Endothelial cell of umbilical vein (primary cell): ENCODE data around the gene ID2. TPM values are rescaled to one million over a fixed set of nuclear protein-coding genes. Genes with fewer than 3 reads are reported as not detected.

ENCODE experiments used
- BruUV-seq: library from RNA; stranded (reverse); fragments of 400-500 nt; replicated peaks from 2 replicates; lab custom pipeline; 2021; lab: Mats Ljungman, UMichigan
- CTCF ChIA-PET: fragments of 300-600, 350-600 bp; sonication (Branson Sonifier 250); formaldehyde crosslinking; loops from one replicate; lab custom pipeline; 2021; ENCODE audit warnings: antibody characterized with exemption, inconsistent platforms; lab: Charles Lee
- POLR2A ChIA-PET: fragments of 300-600, 350-600 bp; sonication (Branson Sonifier 250); formaldehyde crosslinking; loops from one replicate; lab custom pipeline; 2021; ENCODE audit warnings: antibody characterized with exemption, inconsistent platforms; lab: Charles Lee
- DNase-seq: peaks from one replicate; pipeline ENCODE4 v3.0.0-alpha.2; 2011; ENCODE audit warnings: low read depth, low spot score
- FAIRE-seq: peaks from 2 replicates; lab custom pipeline; 2011; peaks lifted over from hg19 to GRCh38; lab: Jason Lieb, UNC
- H2AFZ ChIP-seq: 2 replicates; pipeline ENCODE4 v1.6.0; 2012; ENCODE audit warnings: low read depth, low read length, control low read depth, inconsistent platforms
- H3K27ac ChIP-seq: 2 replicates; pipeline ENCODE4 v1.5.1; 2011; ENCODE audit warnings: low read depth, mild to moderate bottlenecking, control low read depth, low read length, moderate library complexity; ENCODE audit not compliant: insufficient read depth
- H3K27me3 ChIP-seq, 2 experiments: 2 replicates each; pipeline versions ENCODE4 v1.6.0 to v1.6.1; 2011; ENCODE audit warnings: low read length in 2 of 2, mixed read lengths in 1 of 2; ENCODE audit not compliant: control insufficient read depth in 2 of 2, insufficient read depth in 2 of 2
- H3K36me3 ChIP-seq, 2 experiments: 2 replicates in 1 of 2; 3 replicates in 1 of 2; pipeline ENCODE4 v1.5.1; 2011; ENCODE audit warnings: low read length in 2 of 2, mild to moderate bottlenecking in 1 of 2, moderate library complexity in 1 of 2; ENCODE audit not compliant: control insufficient read depth in 2 of 2, insufficient read depth in 2 of 2; ENCODE audit errors: extremely low read depth in 1 of 2
- H3K4me1 ChIP-seq: 3 replicates; pipeline ENCODE4 v1.5.1; 2011; ENCODE audit warnings: mild to moderate bottlenecking, low read length; ENCODE audit not compliant: control insufficient read depth, insufficient read depth; ENCODE audit errors: extremely low read depth
- H3K4me2 ChIP-seq: 2 replicates; pipeline ENCODE4 v1.6.1; 2011; ENCODE audit warnings: low read length, control low read depth, mixed read lengths; ENCODE audit not compliant: insufficient read depth
- H3K4me3 ChIP-seq, 3 experiments: fragments of 200-600 bp in 1 of 3; sonication (generic), shearing (Covaris generic) in 1 of 3; replicated peaks in 1 of 3; 2 replicates each; pipeline ENCODE4 v1.5.1; 2011 to 2016; ENCODE audit warnings: control low read depth in 3 of 3, low read length in 3 of 3, mild to moderate bottlenecking in 2 of 3, inconsistent platforms in 1 of 3, low read depth in 1 of 3, moderate library complexity in 1 of 3; ENCODE audit not compliant: insufficient read depth in 1 of 3
- H3K79me2 ChIP-seq: 2 replicates; pipeline ENCODE4 v1.6.0; 2012; ENCODE audit warnings: low read length, inconsistent platforms; ENCODE audit not compliant: control insufficient read depth, insufficient read depth
- H3K9ac ChIP-seq: replicated peaks from 2 replicates; pipeline ENCODE3; 2011; ENCODE audit warnings: low read length, control low read depth; ENCODE audit not compliant: insufficient read depth; ENCODE audit errors: extremely low read depth
- H3K9me1 ChIP-seq: replicated peaks from 3 replicates; pipeline ENCODE4 v1.6.0; 2011; ENCODE audit warnings: mild to moderate bottlenecking, low read length; ENCODE audit not compliant: control insufficient read depth, insufficient read depth; ENCODE audit errors: extremely low read depth
- H3K9me3 ChIP-seq: replicated peaks from 2 replicates; pipeline ENCODE4 v1.5.1; 2012; ENCODE audit warnings: low read length, inconsistent platforms; ENCODE audit not compliant: control insufficient read depth, insufficient read depth
- H4K20me1 ChIP-seq: replicated peaks from 2 replicates; pipeline ENCODE3; 2011; ENCODE audit warnings: mild to moderate bottlenecking, low read length; ENCODE audit not compliant: control insufficient read depth, insufficient read depth; ENCODE audit errors: extremely low read depth
- EZH2 ChIP-seq: IDR thresholded peaks from 2 replicates; pipeline ENCODE4 v1.6.1; 2012; ENCODE audit warnings: borderline replicate concordance, low read depth, mild to moderate bottlenecking, moderate library complexity, low read length, inconsistent platforms; ENCODE audit not compliant: severe bottlenecking
- FOS ChIP-seq: IDR thresholded peaks from 2 replicates; pipeline ENCODE4 v1.6.1; 2011; ENCODE audit warnings: mild to moderate bottlenecking, low read length, moderate library complexity, borderline replicate concordance; ENCODE audit not compliant: insufficient read depth
- GATA2 ChIP-seq: IDR thresholded peaks from 2 replicates; pipeline ENCODE4 v1.7.0; 2011; ENCODE audit warnings: low read depth, mild to moderate bottlenecking, moderate library complexity, mixed read lengths, low read length; ENCODE audit not compliant: insufficient read length, insufficient read depth
- MAX ChIP-seq: IDR thresholded peaks from 2 replicates; pipeline ENCODE4 v1.6.1; 2011; ENCODE audit not compliant: insufficient read depth, insufficient read length
- POLR2A ChIP-seq: IDR thresholded peaks from 2 replicates; pipeline ENCODE4 v1.6.1; 2012; ENCODE audit warnings: low read depth, mild to moderate bottlenecking, control low read depth, low read length
- dilution Hi-C: fragments of 300-500 bp; cut with MboI; formaldehyde crosslinking; loops from one replicate; pipeline ENCODE4 v1.15.0; 2019; ENCODE audit warnings: low sequenced_read_pairs; ENCODE audit not compliant: extremely low pct_ligation_motif_present
- intact Hi-C: fragments of 100-400 bp; cut with micrococcal nuclease; formaldehyde crosslinking; loops from one replicate; pipeline ENCODE4 v1.10.0; 2022
- polyA plus RNA-seq, 4 experiments: library from polyadenylated mRNA; depleted of rRNA in 3 of 4; stranded (reverse) in 3 of 4; unstranded in 1 of 4; fragments of >200 nt; gene quantifications; 2 replicates each; pipeline versions ENCODE4 v1.2.1 to v1.2.3, GENCODE V29; 2011 to 2012; ENCODE audit warnings: missing spikeins in 1 of 4
- total RNA-seq: library from RNA; stranded (reverse); gene quantifications from 2 replicates; pipeline ENCODE4 v1.2.3, GENCODE V29; 2021

ID2 gene
- total and polyA plus RNA-seq, 2 donors (not counting 3 experiments of a cell fraction or from before 2014, with no cell fraction given), result 4.1 to 29.1 TPM

GRCh38 chr2:8652774-8653426, 29.0 kb upstream of the ID2 start:
- H3K79me2 ChIP-seq, result no peaks in the 10 kb centered on the region
- no peak overlapping the region for H3K9ac ChIP-seq
- CTCF ChIA-PET, result no interaction called here
- no peaks in the 10 kb centered on the region for H3K36me3 ChIP-seq
- H3K4me3 ChIP-seq, result no peak overlapping the region
- TF ChIP-seq GATA2, result no peak
- no peak for TF ChIP-seq POLR2A
- no peak for TF ChIP-seq EZH2
- no peak overlapping the region for H2AFZ ChIP-seq
- intact Hi-C loops (no loop called here), dilution Hi-C loops (no loop called here)
- H3K4me1 ChIP-seq, result no peaks in the 10 kb centered on the region
- no peaks in the 10 kb centered on the region for H4K20me1 ChIP-seq
- H3K27me3 ChIP-seq, result no peaks in the 10 kb centered on the region
- POLR2A ChIA-PET, result no interaction called here
- H3K9me3 ChIP-seq, result no peaks in the 10 kb centered on the region
- no peak for DNase-seq
- no peaks in the 10 kb centered on the region for H3K9me1 ChIP-seq
- no peak overlapping the region for H3K27ac ChIP-seq
- no peak for FAIRE-seq
- BruUV-seq, result no TSS peak
- no peak overlapping the region for H3K4me2 ChIP-seq

GRCh38 chr2:8653485-8653884, 28.4 kb upstream of the ID2 start:
- H4K20me1 ChIP-seq, result no peaks in the 10 kb centered on the region
- FAIRE-seq (no peak), DNase-seq (no peak)
- no TSS peak for BruUV-seq
- no peaks in the 10 kb centered on the region for H3K9me1 ChIP-seq
- H3K27ac ChIP-seq, result no peak overlapping the region
- dilution Hi-C loops, result no loop called here
- H3K79me2 ChIP-seq, result no peaks in the 10 kb centered on the region
- no peak overlapping the region for H3K9ac ChIP-seq
- H2AFZ ChIP-seq, result no peak overlapping the region
- H3K27me3 ChIP-seq, result no peaks in the 10 kb centered on the region
- H3K36me3 ChIP-seq, result no peaks in the 10 kb centered on the region
- no peaks in the 10 kb centered on the region for H3K9me3 ChIP-seq
- ChIA-PET POLR2A (no interaction called here), CTCF (no interaction called here)
- H3K4me1 ChIP-seq, result no peaks in the 10 kb centered on the region
- TF ChIP-seq GATA2, result no peak
- TF ChIP-seq MAX, result no peak
- no peak for TF ChIP-seq FOS
- no peak overlapping the region for H3K4me2 ChIP-seq
- intact Hi-C loops, result no loop called here
- H3K4me3 ChIP-seq, result no peak overlapping the region
